NB4 (cell line): ENCODE data around the gene OSBPL10.

ENCODE experiments used
- DNase-seq: peaks from one replicate; pipeline ENCODE4 v3.0.0; 2010; ENCODE audit warnings: low read depth
- H3K4me3 ChIP-seq: one replicate; pipeline ENCODE4 v1.5.1; 2011; ENCODE audit warnings: mild to moderate bottlenecking, low read depth, low read length, moderate library complexity
- CTCF ChIP-seq: IDR thresholded peaks from one replicate; pipeline ENCODE4 v1.5.1; 2012; ENCODE audit warnings: low read depth, low read length
- MAX ChIP-seq: IDR thresholded peaks from 2 replicates; pipeline ENCODE4 v1.6.1; 2011; ENCODE audit warnings: low read depth, low read length
- MYC ChIP-seq: IDR thresholded peaks from 2 replicates; pipeline ENCODE4 v1.6.1; 2011; ENCODE audit warnings: low read depth, low read length
- POLR2A ChIP-seq: IDR thresholded peaks from 2 replicates; pipeline ENCODE4 v1.6.1; 2011; ENCODE audit warnings: mild to moderate bottlenecking; ENCODE audit not compliant: insufficient read length; ENCODE audit errors: extremely low read depth

The OSBPL10 gene

GRCh38 chr3:31927811-31928210 lies 53.3 kb downstream of the OSBPL10 start:
- no peak for DNase-seq
- H3K4me3 ChIP-seq, result no peak overlapping the region
- TF ChIP-seq CTCF (no peak), MYC (no peak), POLR2A (no peak), MAX (no peak)

GRCh38 chr3:31926543-31926942 lies 54.5 kb downstream of the OSBPL10 start:
- H3K4me3 ChIP-seq, result no peak overlapping the region
- DNase-seq, result no peak
- TF ChIP-seq POLR2A, result no peak
- TF ChIP-seq MAX, result no peak
- no peak for TF ChIP-seq CTCF
- TF ChIP-seq MYC, result no peak

GRCh38 chr3:31925271-31925630 lies 55.8 kb downstream of the OSBPL10 start:
- no peak for DNase-seq
- H3K4me3 ChIP-seq, result no peak overlapping the region
- TF ChIP-seq MYC (no peak), CTCF (no peak), POLR2A (no peak), MAX (no peak)

GRCh38 chr3:31924610-31925270 lies 56.3 kb downstream of the OSBPL10 start:
- no peak overlapping the region for H3K4me3 ChIP-seq
- no peak for DNase-seq
- TF ChIP-seq MYC (no peak), MAX (no peak), CTCF (no peak), POLR2A (no peak)

- H3K4me3 ChIP-seq, result no peak overlapping the region
- DNase-seq, result no peak
- TF ChIP-seq POLR2A (no peak), MYC (no peak), CTCF (no peak), MAX (no peak)
Observed at GRCh38 chr3:31922962-31923361, 58.1 kb downstream of the OSBPL10 start.
